Measurements from ENCODE around the gene RHOBTB3. TPM values are rescaled to one million over a fixed set of nuclear protein-coding genes. Genes with fewer than 3 reads are reported as not detected.
A peak's percentile ranks its signal among the peaks of the same experiment; 100 is the strongest.

Gene RHOBTB3
- total and polyA plus RNA-seq, 10 of the 15 experiments (the other 5 are each of a cell fraction or from before 2014, with no cell fraction given) = 3.6 to 42.8 (median 8.4) TPM

- TF ChIP-seq ASH2L (IDR thresholded peaks at IDR 0.05; ENCODE audit: borderline replicate concordance, low read depth) = 0 out of 2 replicates have a peak, but pooled peaks have one; percentile 16
- TF ChIP-seq BACH1 (IDR thresholded peaks at IDR 0.05; ENCODE audit: borderline replicate concordance) = peak; percentile 57; the same call in 1 of the 2 replicates
- TF ChIP-seq HCFC1 (IDR thresholded peaks at IDR 0.05; ENCODE audit: low read length) = no peak
- 0 out of 2 replicates have a peak, but pooled peaks have one; percentile 6 for TF ChIP-seq YY1 (IDR thresholded peaks at IDR 0.05; ENCODE audit: low read depth, low read length)
- TF ChIP-seq POU2F2 (IDR thresholded peaks at IDR 0.05; ENCODE audit: borderline replicate concordance, low read depth, low read length) = peak; percentile 15; the same call in 1 of the 3 replicates
- peak in 2 of 3 experiments; percentile 4 to 22; a peak in 3 of 6 replicates for TF ChIP-seq CTCF (IDR thresholded peaks at IDR 0.05 in 2 of 3, conservative IDR thresholded peaks at IDR 0.05 in 1 of 3; ENCODE audit: control insufficient read depth in 2 of 3, extremely low read depth in 1 of 3, insufficient read depth in 1 of 3, low read depth in 3 of 3, low read length in 3 of 3)
- peak; percentile 30; the same call in 1 of the 2 replicates for TF ChIP-seq PAX5 (IDR thresholded peaks at IDR 0.05; ENCODE audit: borderline replicate concordance, low read depth, low read length)
- peak; percentile 79 for TF ChIP-seq ZNF687 (IDR thresholded peaks at IDR 0.05)
- no peak for TF ChIP-seq CHD4 (IDR thresholded peaks at IDR 0.05)
- TF ChIP-seq, protein P1, sequence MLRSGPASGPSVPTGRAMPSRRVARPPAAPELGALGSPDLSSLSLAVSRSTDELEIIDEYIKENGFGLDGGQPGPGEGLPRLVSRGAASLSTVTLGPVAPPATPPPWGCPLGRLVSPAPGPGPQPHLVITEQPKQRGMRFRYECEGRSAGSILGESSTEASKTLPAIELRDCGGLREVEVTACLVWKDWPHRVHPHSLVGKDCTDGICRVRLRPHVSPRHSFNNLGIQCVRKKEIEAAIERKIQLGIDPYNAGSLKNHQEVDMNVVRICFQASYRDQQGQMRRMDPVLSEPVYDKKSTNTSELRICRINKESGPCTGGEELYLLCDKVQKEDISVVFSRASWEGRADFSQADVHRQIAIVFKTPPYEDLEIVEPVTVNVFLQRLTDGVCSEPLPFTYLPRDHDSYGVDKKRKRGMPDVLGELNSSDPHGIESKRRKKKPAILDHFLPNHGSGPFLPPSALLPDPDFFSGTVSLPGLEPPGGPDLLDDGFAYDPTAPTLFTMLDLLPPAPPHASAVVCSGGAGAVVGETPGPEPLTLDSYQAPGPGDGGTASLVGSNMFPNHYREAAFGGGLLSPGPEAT (IDR thresholded peaks at IDR 0.05; ENCODE audit: low read depth) = peak; percentile 71; the same call in 1 of the 2 replicates
Observed at GRCh38 chr5:95730730-95731570, at the start of gene RHOBTB3 (continued).
